K562 (cell line): ENCODE measurements around the gene LCE2C. TPM values are rescaled to one million over a fixed set of nuclear protein-coding genes. Genes with fewer than 3 reads are reported as not detected.

ENCODE experiments used
- ATAC-seq: fragments of 200-7000 bp; cut with Tn5 transposase; 3 replicates; pipeline ENCODE4 v1.9.1; 2020; ENCODE audit warnings: moderate library complexity
- BruUV-seq: library from RNA; stranded (reverse); fragments of 400-500 nt; replicated peaks from 2 replicates; lab custom pipeline; 2021; lab: Mats Ljungman, UMichigan
- CTCF ChIA-PET: fragments of 300-600 bp; formaldehyde crosslinking; extraction: SDS; loops from one replicate; lab custom pipeline; 2021; ENCODE audit warnings: low intra/inter-chr PET ratio; lab: Yijun Ruan, JAX
- POLR2A ChIA-PET: fragments of 300-600, 350-650 bp; sonication (Branson Sonifier 250); formaldehyde crosslinking; extraction: SDS; loops from one replicate; lab custom pipeline; 2021; ENCODE audit warnings: antibody characterized with exemption, inconsistent platforms; lab: Yijun Ruan, JAX
- DNase-seq, 4 experiments: peaks; one replicate each; pipeline versions ENCODE4 v3.0.0 to v3.0.0-alpha.2; 2011 to 2018; ENCODE audit warnings: low spot score in 3 of 4, mixed read lengths in 3 of 4; ENCODE audit errors: extremely low read depth in 1 of 4
- FAIRE-seq: peaks from 2 replicates; lab custom pipeline; 2011; peaks lifted over from hg19 to GRCh38; lab: Jason Lieb, UNC
- H2AFZ ChIP-seq: 2 replicates; pipeline ENCODE4 v1.6.0; 2011; ENCODE audit warnings: low read depth, low read length, control low read depth, inconsistent platforms
- H3K27ac ChIP-seq: fragments of 200-600 bp; 3 replicates; pipeline ENCODE4 v1.8.0; 2011; ENCODE audit warnings: low read depth, mild to moderate bottlenecking, control low read depth, inconsistent platforms, low read length, moderate library complexity, mixed read lengths; ENCODE audit errors: extremely low read depth
- H3K27me3 ChIP-seq, 2 experiments: fragments of 300-600 bp in 1 of 2; 2 replicates in 1 of 2; 3 replicates in 1 of 2; pipeline versions ENCODE4 v1.6.0 to v1.8.0; 2011; ENCODE audit warnings: inconsistent platforms in 2 of 2, low read length in 2 of 2, mild to moderate bottlenecking in 1 of 2, mixed read lengths in 1 of 2, moderate library complexity in 1 of 2; ENCODE audit not compliant: control insufficient read depth in 2 of 2, insufficient read depth in 2 of 2
- H3K36me3 ChIP-seq: fragments of 300-600 bp; 3 replicates; pipeline ENCODE4 v1.8.0; 2011; ENCODE audit warnings: mild to moderate bottlenecking, low read length, inconsistent platforms; ENCODE audit not compliant: control insufficient read depth, insufficient read depth
- H3K4me1 ChIP-seq, 2 experiments: fragments of 200-600 bp in 1 of 2; replicated peaks in 1 of 2; 2 replicates in 1 of 2; 3 replicates in 1 of 2; pipeline versions ENCODE4 v1.5.1 to v1.8.0; 2011; ENCODE audit warnings: inconsistent platforms in 2 of 2, low read length in 2 of 2, mild to moderate bottlenecking in 1 of 2, mixed read lengths in 1 of 2, moderate library complexity in 1 of 2; ENCODE audit not compliant: control insufficient read depth in 2 of 2, insufficient read depth in 2 of 2
- H3K4me2 ChIP-seq: 2 replicates; pipeline ENCODE4 v1.6.1; 2011; ENCODE audit warnings: low read length, control low read depth, inconsistent platforms, mixed read lengths; ENCODE audit not compliant: insufficient read depth
- H3K4me3 ChIP-seq: fragments of 200-600 bp; sonication (generic), shearing (Covaris generic); 2 replicates; pipeline ENCODE4 v1.5.1; 2016; ENCODE audit warnings: control low read depth, inconsistent platforms
- H3K79me2 ChIP-seq: fragments of 200-600 bp; 3 replicates; pipeline ENCODE4 v1.8.0; 2011; ENCODE audit warnings: low read length, inconsistent platforms; ENCODE audit not compliant: control insufficient read depth, insufficient read depth
- H3K9ac ChIP-seq, 2 experiments: 2 replicates each; pipeline versions ENCODE4 v1.6.0 to v1.6.1; 2011; ENCODE audit warnings: low read depth in 2 of 2, low read length in 2 of 2, control low read depth in 1 of 2, inconsistent platforms in 1 of 2, mild to moderate bottlenecking in 1 of 2, mixed read lengths in 1 of 2; ENCODE audit not compliant: insufficient read depth in 1 of 2
- H3K9me1 ChIP-seq: one replicate; pipeline ENCODE4 v1.6.0; 2011; ENCODE audit warnings: inconsistent platforms, mild to moderate bottlenecking, low read length, moderate library complexity; ENCODE audit not compliant: control insufficient read depth, insufficient read depth
- H3K9me3 ChIP-seq: replicated peaks from 2 replicates; pipeline ENCODE4 v1.5.1; 2011; ENCODE audit warnings: low read depth, low read length, inconsistent platforms; ENCODE audit not compliant: control insufficient read depth, insufficient read depth
- H4K20me1 ChIP-seq: replicated peaks from 2 replicates; pipeline ENCODE4 v1.6.1; 2011; ENCODE audit warnings: low read length, inconsistent platforms, mixed read lengths; ENCODE audit not compliant: control insufficient read depth, insufficient read depth
- EGR1 ChIP-seq: fragments of 450-650 bp; conservative IDR thresholded peaks from 2 replicates; pipeline ENCODE4 v1.6.1; 2017; ENCODE audit warnings: mild to moderate bottlenecking
- ELK3 ChIP-seq: fragments of 450-650 bp; formaldehyde crosslinking; IDR thresholded peaks from 2 replicates; pipeline ENCODE4 v1.4.0; 2020; ENCODE audit warnings: mild to moderate bottlenecking
- ETS2 ChIP-seq: IDR thresholded peaks from 2 replicates; pipeline ENCODE4 v1.6.1; 2016; ENCODE audit warnings: borderline replicate concordance, missing genetic modification characterization, mild to moderate bottlenecking, moderate library complexity, missing compliant biosample characterization; ENCODE audit not compliant: poor library complexity, severe bottlenecking
- HDAC3 ChIP-seq: fragments of 450-650 bp; IDR thresholded peaks from 2 replicates; pipeline ENCODE4 v1.6.1; 2018; ENCODE audit warnings: borderline replicate concordance, mild to moderate bottlenecking, moderate library complexity; ENCODE audit not compliant: partially characterized antibody
- PHF21A ChIP-seq: fragments of 450-650 bp; IDR thresholded peaks from 2 replicates; pipeline ENCODE4 v1.6.1; 2017; ENCODE audit warnings: low read depth, borderline replicate concordance
- RBFOX2 ChIP-seq: fragments of 200-400 bp; formaldehyde crosslinking; IDR thresholded peaks from 2 replicates; pipeline ENCODE4 v1.6.1; 2017; ENCODE audit warnings: low read depth, mild to moderate bottlenecking, low read length, moderate library complexity
- TEAD1 ChIP-seq, 2 experiments: fragments of 450-650 bp in 1 of 2; sonication (generic) in 1 of 2; formaldehyde crosslinking; IDR thresholded peaks; 2 replicates each; pipeline versions ENCODE4 v1.4.0 to v1.8.0; 2020 to 2022; ENCODE audit warnings: mild to moderate bottlenecking in 2 of 2, missing genetic modification reagents in 1 of 2
- ZNF175 ChIP-seq: fragments of 200-800 bp; sonication (Bioruptor generic); IDR thresholded peaks from 2 replicates; pipeline ENCODE4 v1.6.1; 2016; ENCODE audit warnings: low read depth, mild to moderate bottlenecking, missing genetic modification characterization, missing compliant biosample characterization
- ZNF696 ChIP-seq: fragments of 250-450 bp; sonication (Bioruptor Pico); conservative IDR thresholded peaks from 2 replicates; pipeline ENCODE4 v1.4.0; 2020; ENCODE audit warnings: mild to moderate bottlenecking, moderate library complexity
- ZNF764 ChIP-seq: fragments of 250-450 bp; sonication (Bioruptor Pico); IDR thresholded peaks from 2 replicates; pipeline ENCODE4 v1.4.0; 2020; ENCODE audit warnings: low read depth, mild to moderate bottlenecking, moderate library complexity
- WGBS: fragments of 100-300 bp; shearing (Covaris generic); methylation state at CpG from one replicate; pipeline ENCODE4 v1.1.6; 2016; ENCODE audit warnings: low coverage, mixed read lengths; ENCODE audit not compliant: insufficient coverage; ENCODE audit errors: missing lambda C conversion rate; 5-methylcytosine and 5-hydroxymethylcytosine counted together
- in situ Hi-C: fragments of 300-500 bp; cut with MboI; formaldehyde crosslinking; loops from 4 replicates; pipeline ENCODE4 v1.15.0; 2018; ENCODE audit warnings: inconsistent platforms, mixed read lengths
- intact Hi-C: fragments of 100-400 bp; cut with micrococcal nuclease; formaldehyde crosslinking; loops from 2 replicates; pipeline ENCODE4 v1.14.2; 2022
- polyA plus RNA-seq, 8 experiments: library from polyadenylated mRNA; depleted of rRNA in 4 of 8; stranded (reverse) in 5 of 8; unstranded in 3 of 8; fragments of >200 nt; fragmentation: Nextera tagmentation in 2 of 8; fragmentation: Illumina TruSeq in 1 of 8; extraction: Ambion mirVana in 2 of 8; extraction: Trizol in 1 of 8; gene quantifications; 2 replicates each; pipeline versions ENCODE4 v1.2.1 to v1.2.3, GENCODE V29; 2011 to 2014; ENCODE audit warnings: inconsistent platforms in 1 of 8, missing spikeins in 1 of 8
- total RNA-seq, 7 experiments: library from RNA; depleted of rRNA in 6 of 7; stranded (reverse); fragments of >200 nt in 6 of 7; fragmentation: Illumina TruSeq in 2 of 7; extraction: Trizol in 2 of 7; gene quantifications; 2 replicates each; pipeline versions ENCODE4 v1.2.1 to v1.2.3, GENCODE V29; 2011 to 2021; ENCODE audit warnings: low replicate concordance in 1 of 7

Gene LCE2C
- total and polyA plus RNA-seq, 9 of the 15 experiments (the other 6 are each of a cell fraction or from before 2014, with no cell fraction given) = not detected

DNA sequence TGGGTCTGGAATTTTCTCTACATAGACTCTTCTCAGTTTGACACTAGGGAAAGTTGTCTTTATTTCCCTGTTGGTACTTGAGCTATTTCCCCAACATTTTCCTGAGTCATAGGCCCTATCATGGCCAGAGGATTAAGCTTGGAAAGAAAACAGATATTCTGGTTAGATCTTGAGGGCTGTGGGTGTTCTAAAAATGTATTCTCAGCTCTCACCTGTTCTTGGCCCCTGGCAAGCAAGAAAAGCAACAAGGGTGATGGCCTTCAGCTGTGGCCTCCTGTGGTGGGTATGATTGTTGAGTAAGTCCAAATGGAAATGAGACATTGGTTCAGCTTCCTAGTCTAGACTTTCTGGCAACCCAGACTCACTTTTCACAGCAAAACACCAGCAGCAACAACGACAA, 34.7 kb upstream of the LCE2C start:
- no peak overlapping the region for H3K4me3 ChIP-seq
- BruUV-seq = no TSS peak
- FAIRE-seq (no peak), ATAC-seq (no peak), DNase-seq (no peak)
- intact Hi-C loops = no loop called here
- ChIA-PET POLR2A (no interaction called here), CTCF (no interaction called here)
- no peak for TF ChIP-seq ZNF696 (CRISPR knock-in tag)
- TF ChIP-seq RBFOX2 = no peak
- no peak for TF ChIP-seq HDAC3
- TF ChIP-seq ZNF764 = no peak
- TF ChIP-seq ELK3 (CRISPR knock-in tag) = no peak
- TF ChIP-seq PHF21A = no peak
- no peak for TF ChIP-seq EGR1
- TF ChIP-seq ETS2 (tag) = no peak
- no peak for TF ChIP-seq TEAD1 (CRISPR knock-in tag; IDR thresholded peaks at IDR 0.05)
- TF ChIP-seq ZNF175 (CRISPR knock-in tag) = no peak
- in situ Hi-C loops = no loop called here
- H3K4me1 ChIP-seq = no peaks in the 10 kb centered on the region
- no peaks in the 10 kb centered on the region for H3K36me3 ChIP-seq
- no peak overlapping the region for H3K27ac ChIP-seq
- no peak overlapping the region for H3K4me2 ChIP-seq
- no peaks in the 10 kb centered on the region for H3K27me3 ChIP-seq
- H3K9ac ChIP-seq = no peak overlapping the region
- no peaks in the 10 kb centered on the region for H3K9me1 ChIP-seq
- no peak overlapping the region for H2AFZ ChIP-seq
- no peaks in the 10 kb centered on the region for H3K79me2 ChIP-seq
- WGBS = 0% methylated on average over 1 of the region's 1 CpG
- no peaks in the 10 kb centered on the region for H4K20me1 ChIP-seq
- H3K9me3 ChIP-seq = no peaks in the 10 kb centered on the region
